Gastroesophageal sphincter (tissue), 4 donors: ENCODE results near the gene DOCK6. TPM values are rescaled to one million over a fixed set of nuclear protein-coding genes. Genes with fewer than 3 reads are reported as not detected.

ENCODE experiments used
- ATAC-seq: fragments of 150-250 bp; one replicate; pipeline ENCODE4 v1.9.1; 2016; ENCODE audit warnings: mild to moderate bottlenecking, moderate library complexity
- H3K27ac ChIP-seq, 4 donors: fragments of 200-600 bp; sonication (generic) in 3 of 4; 1 replicate in 3 of 4; 2 replicates in 1 of 4; pipeline ENCODE4 v1.5.1; 2016 to 2019
- H3K27me3 ChIP-seq: fragments of 200-600 bp; sonication (generic); one replicate; pipeline ENCODE4 v1.5.1; 2019
- H3K36me3 ChIP-seq, 2 donors: fragments of 200-600 bp; sonication (generic); one replicate each; pipeline ENCODE4 v1.5.1; 2019; ENCODE audit warnings: control low read depth in 1 of 2
- H3K4me1 ChIP-seq, 3 donors: fragments of 200-600 bp; sonication (generic); 1 replicate in 2 of 3; 2 replicates in 1 of 3; pipeline ENCODE4 v1.5.1; 2016 to 2019; ENCODE audit warnings: control low read depth in 2 of 3
- H3K4me3 ChIP-seq, 2 donors: fragments of 200-600 bp; sonication (generic); one replicate each; pipeline ENCODE4 v1.5.1; 2019; ENCODE audit warnings: mild to moderate bottlenecking in 1 of 2, moderate library complexity in 1 of 2
- H3K9me3 ChIP-seq, 3 donors: fragments of 200-600 bp; sonication (generic); one replicate each; pipeline ENCODE4 v1.5.1; 2017 to 2019; ENCODE audit warnings: control low read depth in 2 of 3
- CTCF ChIP-seq, 4 experiments: fragments of 200-600 bp in 2 of 4; fragments of 450-650 bp in 2 of 4; sonication (generic) in 1 of 4; IDR thresholded peaks; one replicate each; pipeline ENCODE4 v1.5.1; 2017 to 2019; ENCODE audit warnings: antibody characterized with exemption in 4 of 4, mild to moderate bottlenecking in 2 of 4, moderate library complexity in 2 of 4
- EP300 ChIP-seq: sonication (generic); formaldehyde crosslinking; IDR thresholded peaks from one replicate; pipeline ENCODE4 v1.6.1; 2017; ENCODE audit warnings: antibody characterized with exemption, mild to moderate bottlenecking
- POLR2A ChIP-seq, 2 donors: fragments of 450-650 bp; IDR thresholded peaks; one replicate each; pipeline ENCODE4 v1.6.1; 2017; ENCODE audit warnings: antibody characterized with exemption in 2 of 2, mild to moderate bottlenecking in 2 of 2, moderate library complexity in 1 of 2
- POLR2AphosphoS5 ChIP-seq: sonication (generic); formaldehyde crosslinking; IDR thresholded peaks from one replicate; pipeline ENCODE4 v1.6.1; 2017; ENCODE audit warnings: antibody characterized with exemption
- WGBS, 2 donors: methylation state at CpG; one replicate each; pipeline ENCODE4 v1.1.5; 2018; ENCODE audit warnings: low coverage in 1 of 2; 5-methylcytosine and 5-hydroxymethylcytosine counted together
- total RNA-seq, 4 donors: library from RNA; depleted of rRNA; stranded (reverse); fragments of >200 nt; gene quantifications; one replicate each; pipeline ENCODE4 v1.1.0, GENCODE V29; 2016

The DOCK6 gene
- total RNA-seq, 4 donors from 2014 or later = 18.5 to 43.1 (median 29.1) TPM

DNA sequence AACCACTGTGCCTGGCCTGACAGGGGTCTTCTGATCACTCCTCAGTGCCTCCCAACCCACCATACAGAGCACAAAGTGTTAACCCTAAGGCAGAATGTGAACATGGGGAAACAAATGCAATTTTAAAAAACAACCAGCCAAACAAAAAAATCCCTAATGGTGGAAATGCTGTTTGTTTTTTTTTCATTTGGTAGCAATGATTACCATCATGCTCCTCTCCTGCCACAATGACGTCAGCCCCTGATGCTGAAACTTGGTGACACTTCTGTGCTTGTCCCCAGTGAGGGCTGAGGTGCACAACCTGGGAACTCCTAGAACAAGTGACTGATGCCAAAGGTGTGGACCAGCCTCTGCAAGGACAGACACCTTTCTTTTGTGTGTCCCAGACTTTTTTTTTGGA, 29.7 kb upstream of the DOCK6 start:
- Histone ChIP-seq H3K9me3 (no peaks in the 10 kb centered on the region), H3K4me1 (peaks cover 0 to 26% (median 0%) of the 10 kb centered on the region in 3 donors), H3K27me3 (no peaks in the 10 kb centered on the region), H3K27ac (no peak overlapping the region), H3K36me3 (no peaks in the 10 kb centered on the region), H3K4me3 (no peak overlapping the region)
- no peak for ATAC-seq
- 70 to 100% methylated on average over 1 of the region's 1 CpG for WGBS, 2 donors
- TF ChIP-seq POLR2AphosphoS5 = no peak
- TF ChIP-seq CTCF (IDR thresholded peaks at IDR 0.05) = no peak
- TF ChIP-seq POLR2A (IDR thresholded peaks at IDR 0.05) = no peak
- TF ChIP-seq EP300 = no peak

DNA sequence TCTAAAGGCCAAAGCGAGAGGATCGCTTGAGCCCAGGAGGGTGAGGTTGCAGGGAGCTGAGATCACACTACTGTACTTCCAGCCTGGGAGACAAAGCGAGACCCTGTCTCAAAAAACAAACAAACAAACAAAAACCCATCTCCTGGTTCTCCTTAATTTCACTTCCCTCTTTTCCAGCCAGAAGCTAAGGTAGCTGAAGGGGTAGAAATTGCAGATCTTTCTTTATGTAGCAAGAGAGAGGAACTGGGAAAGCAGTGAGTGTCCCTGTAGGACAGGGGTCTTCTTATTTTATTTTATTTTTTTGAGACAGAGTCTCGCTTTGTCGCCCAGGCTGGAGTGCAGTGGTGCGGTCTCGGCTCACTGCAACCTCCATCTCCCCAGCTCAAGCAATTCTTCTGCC, 29.1 kb upstream of the DOCK6 start:
- H3K9me3 ChIP-seq = no peaks in the 10 kb centered on the region
- peaks cover 0 to 27% (median 0%) of the 10 kb centered on the region in 3 donors for H3K4me1 ChIP-seq
- no peaks in the 10 kb centered on the region for H3K27me3 ChIP-seq
- 93 to 100% methylated on average over 3 to 7 of the region's 7 CpGs for WGBS, 2 donors
- TF ChIP-seq POLR2AphosphoS5 = no peak
- TF ChIP-seq CTCF (IDR thresholded peaks at IDR 0.05) = no peak
- TF ChIP-seq POLR2A (IDR thresholded peaks at IDR 0.05) = no peak
- TF ChIP-seq EP300 = no peak
- H3K36me3 ChIP-seq = no peaks in the 10 kb centered on the region
- H3K27ac ChIP-seq = no peak overlapping the region
- H3K4me3 ChIP-seq = no peak overlapping the region
- ATAC-seq = no peak

DNA sequence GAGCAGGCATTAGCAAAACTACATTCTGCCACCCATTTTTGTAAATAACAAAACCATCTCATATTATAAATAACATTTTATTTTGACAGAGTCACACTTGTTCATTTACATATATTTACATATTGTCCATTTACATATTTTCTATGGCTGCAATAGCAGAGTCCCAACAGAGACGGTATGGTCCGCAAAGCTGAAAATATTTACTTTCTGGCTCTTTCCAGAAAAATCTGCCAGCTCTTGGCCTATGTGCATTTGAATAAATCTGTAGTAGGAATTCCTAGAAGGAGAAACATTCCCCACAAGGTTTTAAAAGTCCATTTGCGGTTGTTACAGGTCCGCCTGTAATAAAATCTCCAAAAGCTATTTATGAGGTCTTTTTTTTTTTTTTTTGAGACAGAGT, 27.9 kb upstream of the DOCK6 start:
- H3K36me3 ChIP-seq = no peaks in the 10 kb centered on the region
- H3K27ac ChIP-seq = no peak overlapping the region
- no peak for ATAC-seq
- no peaks in the 10 kb centered on the region for H3K27me3 ChIP-seq
- no peaks in the 10 kb centered on the region for H3K9me3 ChIP-seq
- no peak overlapping the region for H3K4me3 ChIP-seq
- TF ChIP-seq CTCF (IDR thresholded peaks at IDR 0.05) (no peak), POLR2AphosphoS5 (no peak), EP300 (no peak), POLR2A (IDR thresholded peaks at IDR 0.05) (no peak)
- peaks cover 0 to 22% (median 0%) of the 10 kb centered on the region in 3 donors for H3K4me1 ChIP-seq
- 70 to 94% methylated on average over 2 to 4 of the region's 4 CpGs for WGBS, 2 donors

GRCh38 chr19:11288349-11288748, 26.0 kb upstream of the DOCK6 start:
- ATAC-seq = no peak
- H3K27me3 ChIP-seq = no peaks in the 10 kb centered on the region
- no peak overlapping the region for H3K4me3 ChIP-seq
- WGBS, 2 donors = 73 to 74% methylated on average over 4 to 7 of the region's 7 CpGs
- H3K9me3 ChIP-seq = no peaks in the 10 kb centered on the region
- H3K36me3 ChIP-seq = no peaks in the 10 kb centered on the region
- TF ChIP-seq POLR2AphosphoS5 (no peak), CTCF (IDR thresholded peaks at IDR 0.05) (peak in 3 of 4 experiments; percentile 36 to 43 (median 38))
- H3K4me1 ChIP-seq = peaks cover 0 to 12% (median 0%) of the 10 kb centered on the region in 3 donors
- H3K27ac ChIP-seq = no peak overlapping the region

- Histone ChIP-seq H3K4me1 (peaks cover 0 to 9% (median 0%) of the 10 kb centered on the region in 3 donors), H3K36me3 (no peaks in the 10 kb centered on the region), H3K27ac (peak overlapping the region in 1 of 4 donors; percentile 42), H3K9me3 (no peaks in the 10 kb centered on the region), H3K27me3 (no peaks in the 10 kb centered on the region), H3K4me3 (no peak overlapping the region)
- peak; percentile 9 for TF ChIP-seq POLR2AphosphoS5
- TF ChIP-seq POLR2A (IDR thresholded peaks at IDR 0.05) = no peak
- no peak for TF ChIP-seq EP300
- peak in 2 of 4 experiments; percentile 30 to 45 for TF ChIP-seq CTCF (IDR thresholded peaks at IDR 0.05)
- WGBS, 2 donors = 19 to 35% methylated on average over 2 to 5 of the region's 6 CpGs
- peak; percentile 28 for ATAC-seq
Observed at GRCh38 chr19:11286312-11286974, 24.1 kb upstream of the DOCK6 start.
